HK-2 (cell line): ENCODE measurements around the gene LZTS2.

ENCODE experiments used
- DNase-seq: peaks from one replicate; pipeline ENCODE4 v3.0.0-alpha.2; 2018; ENCODE audit not compliant: unreplicated experiment

Gene LZTS2

DNA sequence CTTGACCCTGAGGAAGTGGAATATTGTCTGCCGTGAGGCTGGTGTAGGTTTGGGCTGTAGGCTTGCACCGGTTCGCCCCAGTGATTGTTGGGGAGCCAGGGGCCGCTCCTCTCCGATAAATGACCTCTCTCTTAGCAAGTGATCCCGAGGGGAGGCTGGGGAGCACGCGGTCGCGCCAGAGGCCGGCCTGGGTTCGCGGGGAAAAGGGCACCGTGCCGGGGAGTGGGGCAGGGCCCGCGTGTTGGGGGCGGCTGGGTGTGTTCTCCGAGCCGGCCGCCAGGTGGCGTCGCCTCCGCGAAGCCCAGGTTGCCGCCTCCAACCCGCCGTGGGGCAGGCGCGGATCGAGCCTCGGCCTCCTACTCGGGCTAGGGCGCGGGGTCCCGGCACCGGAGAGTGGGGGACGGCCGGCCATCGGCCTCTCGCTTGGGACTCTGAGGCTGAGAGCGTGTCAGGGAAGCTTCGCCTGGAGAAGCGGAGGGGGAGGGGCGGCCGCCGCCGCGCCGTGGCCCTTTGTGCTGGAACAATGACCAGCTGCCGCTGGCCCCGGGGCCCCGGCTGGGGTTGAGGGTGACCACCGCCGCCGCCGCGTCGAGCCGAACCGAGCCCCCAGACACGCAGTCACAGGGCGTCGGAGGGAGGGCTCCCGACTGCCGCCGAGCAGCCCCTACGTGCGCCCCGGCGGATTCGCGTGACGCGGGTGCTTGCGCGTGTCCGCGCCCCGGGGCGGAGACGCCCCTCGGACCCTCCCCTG, 442 bp upstream of the LZTS2 start:
- peak; percentile 85 for DNase-seq

GRCh38 chr10:101000127-101000914, 713 bp downstream of the LZTS2 start:
- DNase-seq = no peak

- DNase-seq = peak; percentile 74
These were observed 1.5 kb downstream of the LZTS2 start for GRCh38 chr10:101000915-101001658.

DNA sequence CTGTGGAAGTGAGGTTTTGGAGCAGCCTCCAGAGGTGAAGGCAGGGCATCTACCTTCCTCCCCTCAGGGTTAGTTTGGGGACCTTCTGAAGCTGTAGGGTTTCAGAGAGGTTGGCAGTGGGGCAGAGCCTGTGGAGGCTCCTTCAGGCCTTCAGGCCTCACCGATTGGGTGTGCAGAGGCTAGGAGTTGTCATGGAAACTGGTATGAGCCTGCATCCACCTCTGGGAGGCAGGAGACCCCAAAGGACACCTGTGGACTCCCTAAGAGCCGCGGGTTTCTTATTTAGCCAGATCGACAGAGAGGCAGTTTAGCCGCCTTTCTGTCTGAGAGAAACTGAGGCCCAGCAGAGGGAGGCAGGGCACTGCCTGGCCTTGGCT, 2.0 kb downstream of the LZTS2 start:
- DNase-seq = no peak

GRCh38 chr10:101002456-101002855, 2.8 kb downstream of the LZTS2 start:
- DNase-seq = no peak

DNA sequence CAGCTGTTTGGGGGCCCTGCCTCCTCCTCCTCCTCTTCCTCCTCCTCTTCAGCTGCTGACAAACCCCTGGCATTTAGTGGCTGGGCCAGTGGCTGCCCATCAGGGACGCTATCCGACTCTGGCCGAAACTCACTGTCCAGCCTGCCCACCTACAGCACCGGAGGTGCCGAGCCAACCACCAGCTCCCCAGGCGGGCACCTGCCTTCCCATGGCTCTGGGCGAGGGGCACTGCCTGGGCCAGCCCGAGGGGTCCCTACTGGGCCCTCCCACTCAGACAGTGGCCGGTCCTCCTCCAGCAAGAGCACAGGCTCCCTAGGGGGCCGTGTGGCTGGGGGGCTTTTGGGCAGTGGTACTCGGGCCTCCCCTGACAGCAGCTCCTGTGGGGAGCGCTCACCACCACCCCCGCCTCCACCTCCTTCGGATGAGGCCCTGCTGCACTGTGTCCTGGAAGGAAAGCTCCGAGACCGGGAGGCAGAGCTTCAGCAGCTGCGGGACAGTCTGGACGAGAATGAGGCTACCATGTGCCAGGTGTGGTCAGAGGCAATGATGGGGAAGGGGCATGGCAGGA, 4.1 kb downstream of the LZTS2 start:
- no peak for DNase-seq

DNA sequence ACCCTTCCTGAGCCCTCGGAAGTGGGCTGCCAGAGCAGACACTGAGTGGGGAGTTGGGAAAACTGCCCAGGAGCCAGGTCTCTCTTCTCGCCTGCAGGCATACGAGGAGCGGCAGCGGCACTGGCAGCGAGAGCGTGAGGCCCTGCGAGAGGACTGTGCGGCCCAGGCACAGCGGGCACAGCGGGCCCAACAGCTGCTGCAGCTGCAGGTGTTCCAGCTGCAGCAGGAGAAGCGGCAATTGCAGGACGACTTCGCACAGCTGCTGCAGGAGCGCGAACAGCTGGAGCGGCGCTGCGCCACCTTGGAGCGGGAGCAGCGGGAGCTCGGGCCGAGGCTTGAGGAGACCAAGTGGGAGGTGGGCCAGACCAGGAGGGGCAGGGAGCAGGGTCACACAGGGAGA, 5.8 kb downstream of the LZTS2 start:
- DNase-seq = no peak

DNA sequence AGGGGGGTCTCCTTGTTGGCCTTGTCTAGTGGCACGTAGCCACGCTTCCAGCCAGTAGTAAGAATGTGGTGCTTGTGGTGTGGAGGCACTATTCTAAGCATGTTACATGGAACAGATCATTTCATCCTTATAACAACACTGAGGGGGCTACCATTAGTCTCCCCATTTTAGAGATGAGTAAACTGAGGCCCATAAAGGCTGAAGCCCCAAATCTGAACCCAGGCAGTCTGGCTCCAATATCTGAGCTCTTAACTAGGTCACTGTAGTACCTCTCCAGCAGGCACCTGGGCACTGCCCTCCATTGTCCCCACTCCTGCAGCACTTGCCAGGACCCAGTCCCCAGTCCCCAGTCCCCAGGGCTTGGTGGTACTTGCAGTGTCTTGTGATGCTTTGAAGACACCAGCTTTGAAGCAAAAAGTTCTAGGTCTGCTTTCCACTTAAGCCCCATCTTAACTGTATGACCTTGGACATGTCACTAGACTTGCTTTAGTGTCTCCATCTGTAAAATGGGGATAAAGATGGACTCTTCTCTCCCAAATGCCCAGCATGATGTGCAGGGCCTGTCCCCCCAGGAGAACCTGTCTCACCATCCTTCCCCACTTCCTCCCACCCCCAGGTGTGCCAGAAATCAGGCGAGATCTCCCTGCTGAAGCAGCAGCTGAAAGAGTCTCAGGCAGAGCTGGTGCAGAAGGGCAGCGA, 6.4 kb downstream of the LZTS2 start:
- DNase-seq = no peak

GRCh38 chr10:101006593-101007098, 7.0 kb downstream of the LZTS2 start:
- DNase-seq = no peak

DNA sequence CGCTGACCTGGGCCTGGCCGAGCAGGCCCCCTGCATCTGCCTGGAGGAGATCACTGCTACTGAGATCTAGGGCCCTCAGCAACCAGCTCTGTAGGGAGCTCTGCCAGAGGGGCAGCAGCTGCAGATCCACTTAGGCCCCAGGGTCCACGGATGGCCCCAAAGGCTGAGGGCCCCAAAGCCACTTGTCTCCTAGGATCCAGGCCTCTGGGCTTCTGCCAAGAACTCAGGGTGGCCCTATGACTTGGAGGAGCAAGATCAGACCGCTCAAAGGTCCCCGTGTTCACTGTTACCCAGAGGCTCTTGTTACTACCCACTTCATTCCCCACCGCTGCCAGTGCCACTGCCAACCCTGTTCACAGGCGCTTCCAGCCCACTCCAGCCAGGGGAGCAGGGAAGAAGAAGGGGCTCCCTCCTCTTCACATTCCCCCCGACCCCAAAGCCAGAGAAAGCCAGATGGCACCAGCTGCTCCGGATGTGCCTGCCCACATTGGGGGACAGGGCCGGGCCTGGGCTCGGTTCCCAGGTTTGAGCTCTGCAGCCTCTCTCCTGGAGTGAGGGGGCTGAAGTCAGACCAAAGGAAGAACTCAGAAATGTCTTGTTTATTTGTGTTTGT, 7.6 kb downstream of the LZTS2 start:
- no peak for DNase-seq

GRCh38 chr10:101007915-101008822, 8.6 kb downstream of the LZTS2 start:
- DNase-seq = no peak

DNA sequence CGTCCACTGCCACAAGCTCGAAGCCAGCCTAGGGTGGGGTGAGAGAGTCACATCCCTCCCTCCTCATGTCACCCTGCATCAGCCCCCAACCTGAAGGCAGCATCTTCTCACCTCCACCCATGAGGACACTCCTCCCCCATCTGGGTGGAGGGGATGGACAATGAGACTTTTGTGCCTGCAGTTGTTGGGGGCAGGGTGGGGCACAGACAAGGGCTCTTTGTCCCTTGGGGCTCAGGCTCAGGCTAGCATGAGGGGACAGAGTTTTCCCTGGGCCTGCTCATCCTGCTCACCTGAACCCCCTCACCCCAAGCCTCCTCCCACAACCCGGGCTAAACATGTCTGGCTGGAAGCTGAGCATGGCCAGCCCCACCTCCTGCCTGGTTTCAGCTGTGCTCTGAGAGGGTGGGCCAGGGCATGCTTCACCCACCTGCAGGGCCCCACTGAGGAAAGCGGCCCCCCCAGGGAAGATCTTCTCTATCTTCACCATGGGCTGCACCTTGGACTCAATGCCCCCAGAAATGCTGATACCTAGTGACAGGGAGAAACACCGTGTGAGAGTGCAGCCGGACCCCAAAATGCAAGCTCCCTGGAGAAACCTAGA, 9.3 kb downstream of the LZTS2 start:
- DNase-seq = no peak

DNA sequence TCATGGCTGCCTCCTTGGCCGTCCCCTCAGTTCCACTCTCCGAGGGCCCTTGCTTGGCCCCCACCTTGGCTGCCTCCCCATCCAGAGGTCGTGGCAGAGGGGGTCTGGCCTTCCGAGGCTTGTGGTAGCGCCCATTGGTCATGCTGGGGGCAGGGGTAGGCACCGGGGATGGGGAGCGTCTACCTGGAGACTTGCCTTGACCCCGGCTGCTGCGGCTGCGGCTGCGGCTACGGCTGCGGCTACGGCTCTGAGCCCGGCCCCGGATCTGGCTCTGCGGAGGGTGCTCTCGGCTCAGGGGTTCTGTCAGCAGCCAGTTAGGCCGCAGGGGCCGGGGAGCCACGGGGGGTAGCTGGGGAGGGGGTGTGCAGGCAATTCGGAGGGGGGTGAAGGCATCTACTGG, 10.7 kb downstream of the LZTS2 start:
- no peak for DNase-seq

DNA sequence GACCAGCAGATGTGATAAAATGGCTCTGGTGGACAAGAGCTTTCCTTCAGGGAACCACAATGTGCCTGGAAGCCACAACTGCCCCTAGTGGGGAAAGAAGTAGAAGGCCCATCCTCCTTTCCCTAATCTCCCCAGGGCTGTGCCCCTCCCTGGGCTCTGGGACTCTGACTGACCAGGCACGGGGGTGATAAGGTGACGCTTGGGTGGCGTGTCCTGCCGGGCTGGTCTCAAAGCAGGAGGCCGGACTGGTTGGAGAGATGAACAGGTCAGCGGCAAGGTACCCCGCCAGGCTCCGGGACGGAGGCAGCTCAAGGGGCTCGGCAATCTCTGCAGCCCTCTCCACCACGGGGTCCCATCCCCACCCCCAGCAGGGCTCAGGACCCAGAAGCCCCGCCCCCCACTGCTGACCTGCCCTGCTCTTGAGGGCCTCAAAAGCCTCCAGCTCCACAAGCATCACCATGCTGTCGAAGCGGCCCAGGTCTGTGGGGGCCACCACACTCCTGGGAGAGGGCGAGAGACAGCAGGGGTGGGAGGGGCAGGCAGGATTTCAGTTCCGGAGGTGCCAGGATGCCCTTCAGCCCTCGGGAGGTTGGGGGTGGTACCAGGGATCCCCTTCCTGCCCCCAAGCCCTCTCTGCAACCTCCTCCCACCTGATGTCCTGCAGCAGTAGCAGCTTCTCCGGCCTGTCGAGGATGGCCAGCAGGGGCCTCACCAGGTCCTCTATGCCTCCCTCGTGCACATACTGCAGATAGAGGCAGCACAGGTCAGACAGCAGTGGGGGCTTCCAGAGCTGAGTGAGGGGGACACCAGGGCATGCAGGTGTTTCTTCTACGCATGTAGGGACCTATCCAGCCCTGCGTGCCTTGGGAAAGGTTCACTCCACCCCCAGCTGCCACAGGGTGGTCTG, 12.2 kb downstream of the LZTS2 start:
- DNase-seq = no peak

- DNase-seq = peak; percentile 95
These were observed 13.1 kb downstream of the LZTS2 start for GRCh38 chr10:101012525-101013364.

DNA sequence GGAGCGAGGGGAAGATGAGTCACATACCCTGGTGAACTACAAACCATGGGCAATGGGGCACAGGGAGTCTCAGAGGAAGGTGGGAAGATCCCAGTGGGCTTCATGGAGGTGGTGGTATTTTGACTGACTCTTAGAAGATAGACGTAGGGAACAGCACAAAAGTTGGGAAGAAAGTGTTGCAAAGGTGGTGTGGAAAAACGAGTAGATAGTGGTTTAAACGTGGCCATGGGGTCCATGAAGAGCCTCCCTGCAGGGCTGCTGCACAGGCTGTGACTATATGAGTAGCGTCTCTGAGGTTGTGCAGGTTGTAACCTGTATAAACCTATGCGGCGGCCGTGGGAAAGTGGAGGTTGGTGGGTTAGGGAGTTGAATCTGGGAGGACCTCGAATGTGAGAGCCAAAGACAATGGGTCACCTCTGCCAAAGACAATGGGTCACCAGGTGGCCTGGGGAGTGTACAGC, 13.8 kb downstream of the LZTS2 start:
- no peak for DNase-seq

DNA sequence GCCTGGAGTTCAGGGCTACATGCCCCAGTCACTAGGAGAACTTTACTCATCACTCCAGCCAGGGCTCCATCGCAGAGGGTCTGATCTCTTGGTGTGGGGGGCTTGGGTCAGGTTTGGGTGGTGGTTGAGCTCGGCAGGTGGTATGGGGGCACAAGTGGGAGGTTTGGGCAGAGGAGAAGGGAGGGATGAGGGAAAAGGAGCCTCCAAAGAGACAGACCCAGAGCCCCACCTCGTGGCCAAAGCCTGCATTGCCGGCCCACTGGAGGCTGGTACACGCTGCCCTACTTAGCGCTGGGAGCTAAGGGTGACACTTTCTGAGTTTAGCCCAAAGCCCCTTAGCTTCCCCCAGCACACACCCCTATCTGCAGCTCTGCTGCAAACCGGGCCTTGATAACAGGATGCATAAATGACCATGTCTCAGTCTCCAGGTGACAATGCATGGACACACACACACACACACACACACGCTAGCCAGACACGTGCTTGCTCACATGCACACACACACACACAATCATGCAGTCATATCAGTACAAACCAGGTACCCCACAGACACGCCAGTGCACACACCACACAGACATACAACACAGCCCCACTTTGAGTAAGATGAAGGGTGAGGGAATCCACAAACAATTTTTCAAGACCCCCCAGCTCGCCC, 14.7 kb downstream of the LZTS2 start:
- DNase-seq = peak; percentile 84
